DND-41 (cell line): ENCODE data around the gene KCNN1.

Experiments
- EZH2 ChIP-seq: IDR thresholded peaks from 3 replicates; pipeline ENCODE4 v1.6.1; 2012; ENCODE audit warnings: borderline replicate concordance, low read depth, mild to moderate bottlenecking, moderate library complexity, low read length, inconsistent platforms; ENCODE audit not compliant: severe bottlenecking
- TF ChIP-seq, protein P1 (sequence below): IDR thresholded peaks from 2 replicates; pipeline ENCODE4 v1.5.1; 2012; ENCODE audit warnings: borderline replicate concordance, low read length, moderate library complexity, mild to moderate bottlenecking; ENCODE audit not compliant: poor library complexity, severe bottlenecking; ENCODE audit errors: extremely low read depth

DNA sequence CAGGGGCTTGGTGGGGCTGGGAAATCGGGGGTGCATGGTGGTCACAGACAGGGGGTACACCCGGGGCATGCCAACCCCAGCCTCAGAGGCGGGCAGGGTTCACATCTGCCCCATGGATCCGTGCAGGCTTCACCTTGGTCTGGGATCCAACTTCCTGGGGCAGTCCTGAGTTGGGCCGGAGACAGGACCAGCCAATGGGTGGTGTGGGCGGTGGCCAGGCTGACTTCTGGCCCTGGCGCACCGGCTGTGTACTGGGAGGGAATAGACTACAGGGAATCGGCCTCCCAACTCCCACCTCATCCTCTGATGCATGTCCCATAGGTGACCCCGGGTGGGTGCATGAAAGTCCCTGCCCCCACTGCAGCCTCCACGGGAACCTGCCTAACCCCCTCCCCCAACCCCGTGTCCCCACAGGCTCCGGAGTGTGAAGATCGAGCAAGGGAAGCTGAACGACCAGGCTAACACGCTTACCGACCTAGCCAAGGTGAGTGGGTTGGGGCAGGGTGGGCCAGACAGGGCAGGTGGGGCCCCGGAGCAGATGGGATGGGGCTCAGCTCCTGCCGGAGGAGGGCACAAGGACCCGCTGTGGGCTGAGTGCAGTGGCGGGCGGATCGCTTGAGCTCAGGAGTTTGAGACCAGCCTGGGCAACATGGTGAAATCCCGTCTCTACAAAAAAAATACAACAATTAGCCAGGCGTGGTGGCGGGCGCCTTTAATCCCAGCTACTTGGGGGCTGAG, 26.3 kb downstream of the KCNN1 start:
- TF ChIP-seq, protein P1, sequence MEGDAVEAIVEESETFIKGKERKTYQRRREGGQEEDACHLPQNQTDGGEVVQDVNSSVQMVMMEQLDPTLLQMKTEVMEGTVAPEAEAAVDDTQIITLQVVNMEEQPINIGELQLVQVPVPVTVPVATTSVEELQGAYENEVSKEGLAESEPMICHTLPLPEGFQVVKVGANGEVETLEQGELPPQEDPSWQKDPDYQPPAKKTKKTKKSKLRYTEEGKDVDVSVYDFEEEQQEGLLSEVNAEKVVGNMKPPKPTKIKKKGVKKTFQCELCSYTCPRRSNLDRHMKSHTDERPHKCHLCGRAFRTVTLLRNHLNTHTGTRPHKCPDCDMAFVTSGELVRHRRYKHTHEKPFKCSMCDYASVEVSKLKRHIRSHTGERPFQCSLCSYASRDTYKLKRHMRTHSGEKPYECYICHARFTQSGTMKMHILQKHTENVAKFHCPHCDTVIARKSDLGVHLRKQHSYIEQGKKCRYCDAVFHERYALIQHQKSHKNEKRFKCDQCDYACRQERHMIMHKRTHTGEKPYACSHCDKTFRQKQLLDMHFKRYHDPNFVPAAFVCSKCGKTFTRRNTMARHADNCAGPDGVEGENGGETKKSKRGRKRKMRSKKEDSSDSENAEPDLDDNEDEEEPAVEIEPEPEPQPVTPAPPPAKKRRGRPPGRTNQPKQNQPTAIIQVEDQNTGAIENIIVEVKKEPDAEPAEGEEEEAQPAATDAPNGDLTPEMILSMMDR = no peak
- no peak for TF ChIP-seq EZH2
